ENCODE results near the gene SSBP4. TPM values are rescaled to one million over a fixed set of nuclear protein-coding genes. Genes with fewer than 3 reads are reported as not detected.

SSBP4 gene
- total RNA-seq, 1 experiment from 2014 or later, result 46.1 TPM

DNA sequence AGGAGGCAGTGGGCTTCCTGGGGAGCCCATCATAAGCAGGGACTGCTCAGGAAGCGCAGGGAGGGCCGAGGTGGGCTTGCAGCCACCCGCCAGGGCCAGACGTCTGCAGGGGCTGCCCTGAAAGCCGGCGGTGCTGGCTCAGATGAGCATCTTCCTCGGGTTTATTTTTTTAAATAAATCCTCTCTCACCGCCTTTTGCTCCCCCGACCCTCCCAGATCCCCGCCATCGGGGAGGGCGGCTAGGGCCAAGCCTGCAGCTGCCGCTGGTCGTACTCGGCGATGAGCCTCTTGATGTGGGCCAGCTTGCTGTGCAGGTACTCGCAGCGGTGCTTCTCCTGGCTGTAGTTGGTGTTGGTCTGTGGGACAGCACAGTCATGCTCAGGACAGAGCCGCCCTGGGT, 25.3 kb downstream of the SSBP4 start:
- H4K20me1 ChIP-seq (ENCODE audit: control insufficient read depth, insufficient read depth, insufficient read length), result no peaks in the 10 kb centered on the region
- peaks cover 3% of the 10 kb centered on the region in 2 experiments; a peak in 3 of 5 replicates for H3K9me3 Mint-ChIP-seq

More for the DNA sequence above, 25.3 kb downstream of the SSBP4 start:
- no CpG with 5 or more reads among the region's 19 CpGs for WGBS (ENCODE audit: extremely low coverage, insufficient read length, low lambda C conversion rate)
- Histone ChIP-seq H4K5ac (ENCODE audit: insufficient read length, low read depth, low read length) (no peak overlapping the region), H2BK120ac (ENCODE audit: low read depth, low read length, poor library complexity, severe bottlenecking) (no peak overlapping the region), H2AK5ac (ENCODE audit: insufficient read length, low read length) (no peak overlapping the region), H3K4me1 (ENCODE audit: insufficient read depth, low read length) (peaks cover 3% of the 10 kb centered on the region; the same call in 1 of the 2 replicates), H3K23me2 (ENCODE audit: insufficient read length, low read depth, low read length, poor library complexity, severe bottlenecking) (no peaks in the 10 kb centered on the region), H3K4me2 (ENCODE audit: insufficient read depth, insufficient read length, low read length) (no peak overlapping the region), H3K79me2 (ENCODE audit: insufficient read depth, low read length) (no peaks in the 10 kb centered on the region), H3K14ac (ENCODE audit: insufficient read depth, low read length) (no peak overlapping the region), H3T11ph (ENCODE audit: low read length) (no peak overlapping the region), H3K4ac (ENCODE audit: low read depth, low read length) (no peak overlapping the region), H2AFZ (ENCODE audit: low read length) (no peak overlapping the region), H2BK20ac (ENCODE audit: low read depth, low read length, poor library complexity, severe bottlenecking) (no peak overlapping the region), H3K9ac (ENCODE audit: extremely low read depth, insufficient read length, low read length) (no peak overlapping the region), H3K9me3 (ENCODE audit: control insufficient read depth, low read depth, low read length) (no peaks in the 10 kb centered on the region), H4K91ac (ENCODE audit: insufficient read length, low read depth, low read length) (no peak overlapping the region), H2BK12ac (ENCODE audit: insufficient read length, low read depth, low read length) (no peak overlapping the region), H3K18ac (ENCODE audit: insufficient read length, low read depth, low read length) (no peak overlapping the region), H3K27me3 (ENCODE audit: insufficient read depth, low read length) (no peaks in the 10 kb centered on the region), H3K79me1 (ENCODE audit: insufficient read depth, low read depth, low read length, poor library complexity, severe bottlenecking) (no peaks in the 10 kb centered on the region), H3K56ac (ENCODE audit: insufficient read length, low read depth, low read length) (no peak overlapping the region), H2BK5ac (ENCODE audit: insufficient read length, low read length) (no peak overlapping the region), H3K23ac (ENCODE audit: insufficient read length, low read depth, low read length) (no peak overlapping the region), H3K27ac (ENCODE audit: insufficient read length, low read depth, low read length) (no peak overlapping the region), H2BK15ac (ENCODE audit: low read depth, low read length) (no peak overlapping the region), H4K8ac (replicated peaks; ENCODE audit: insufficient read length, low read depth, low read length) (no peak overlapping the region)
- peaks cover 9 to 12% of the 10 kb centered on the region in 2 experiments for H3K4me1 Mint-ChIP-seq
- no peak for DNase-seq
- H3K27me3 Mint-ChIP-seq (ENCODE audit: low read depth), result peaks cover 1% of the 10 kb centered on the region; the same call in 1 of the 2 replicates
- peaks cover 5 to 34% (median 25%) of the 10 kb centered on the region in 3 experiments; a peak in 6 of 7 replicates for H3K36me3 Mint-ChIP-seq (ENCODE audit: insufficient read depth in 1 of 3, low read depth in 3 of 3)
- H3K27ac Mint-ChIP-seq, result no peak overlapping the region
- H3K4me3 Mint-ChIP-seq, result no peak overlapping the region
- TF ChIP-seq, protein P1, sequence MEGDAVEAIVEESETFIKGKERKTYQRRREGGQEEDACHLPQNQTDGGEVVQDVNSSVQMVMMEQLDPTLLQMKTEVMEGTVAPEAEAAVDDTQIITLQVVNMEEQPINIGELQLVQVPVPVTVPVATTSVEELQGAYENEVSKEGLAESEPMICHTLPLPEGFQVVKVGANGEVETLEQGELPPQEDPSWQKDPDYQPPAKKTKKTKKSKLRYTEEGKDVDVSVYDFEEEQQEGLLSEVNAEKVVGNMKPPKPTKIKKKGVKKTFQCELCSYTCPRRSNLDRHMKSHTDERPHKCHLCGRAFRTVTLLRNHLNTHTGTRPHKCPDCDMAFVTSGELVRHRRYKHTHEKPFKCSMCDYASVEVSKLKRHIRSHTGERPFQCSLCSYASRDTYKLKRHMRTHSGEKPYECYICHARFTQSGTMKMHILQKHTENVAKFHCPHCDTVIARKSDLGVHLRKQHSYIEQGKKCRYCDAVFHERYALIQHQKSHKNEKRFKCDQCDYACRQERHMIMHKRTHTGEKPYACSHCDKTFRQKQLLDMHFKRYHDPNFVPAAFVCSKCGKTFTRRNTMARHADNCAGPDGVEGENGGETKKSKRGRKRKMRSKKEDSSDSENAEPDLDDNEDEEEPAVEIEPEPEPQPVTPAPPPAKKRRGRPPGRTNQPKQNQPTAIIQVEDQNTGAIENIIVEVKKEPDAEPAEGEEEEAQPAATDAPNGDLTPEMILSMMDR (conservative IDR thresholded peaks at IDR 0.05), result no peak

Data from H9 (cell line).